ENCODE measurements around the gene UNC5CL. TPM values are rescaled to one million over a fixed set of nuclear protein-coding genes. Genes with fewer than 3 reads are reported as not detected.

The UNC5CL gene
- total RNA-seq, 5 donors from 2014 or later (not counting 1 experiment from before 2014, with no cell fraction given): 4.3 to 7.3 (median 5.5) TPM

DNA sequence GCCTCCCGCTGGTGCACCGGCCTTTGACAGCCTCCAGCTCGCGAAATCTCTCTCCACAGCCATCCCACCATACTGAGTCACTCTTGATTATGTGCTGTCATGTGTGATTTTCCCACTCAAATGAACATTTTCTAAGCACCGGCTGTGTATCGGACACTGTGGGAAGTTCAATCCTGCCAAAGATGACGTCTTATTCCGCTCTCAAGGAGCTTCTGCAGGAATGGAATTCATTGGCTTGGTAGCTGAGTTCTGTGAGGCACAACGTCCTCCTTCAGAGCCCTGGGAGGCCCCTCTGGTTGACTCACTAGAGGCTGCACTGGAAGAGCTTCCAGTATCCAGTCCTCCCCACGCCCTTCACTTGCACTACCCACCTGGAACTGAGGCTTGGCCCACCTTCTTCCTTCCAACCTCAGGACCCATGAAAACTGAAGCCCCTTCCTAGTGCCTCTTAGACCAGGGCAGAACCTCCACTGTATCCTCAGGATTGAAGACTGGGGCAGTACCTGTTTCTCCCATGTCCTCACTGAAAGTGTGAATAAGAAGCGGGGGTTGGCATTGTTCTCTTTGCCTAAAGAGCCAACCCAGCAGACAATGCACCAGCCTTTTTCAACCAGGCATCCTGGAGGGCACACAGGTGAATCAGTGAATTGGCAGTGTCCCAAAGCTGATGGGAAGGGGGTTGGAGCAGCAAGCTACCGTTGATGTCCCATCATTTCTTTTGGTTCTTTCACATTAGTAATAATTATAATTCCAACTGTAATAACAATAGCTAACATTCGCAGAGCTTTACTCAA is 1.7 kb downstream of the UNC5CL start:
- no peak overlapping the region for H3K4me3 Mint-ChIP-seq
- H3K4me1 ChIP-seq (ENCODE audit: control insufficient read depth in 1 of 2, extremely low read depth in 1 of 2, insufficient read depth in 2 of 2, low read length in 2 of 2): no peaks in the 10 kb centered on the region
- WGBS (ENCODE audit: insufficient coverage): 83% methylated on average over 5 of the region's 13 CpGs

DNA sequence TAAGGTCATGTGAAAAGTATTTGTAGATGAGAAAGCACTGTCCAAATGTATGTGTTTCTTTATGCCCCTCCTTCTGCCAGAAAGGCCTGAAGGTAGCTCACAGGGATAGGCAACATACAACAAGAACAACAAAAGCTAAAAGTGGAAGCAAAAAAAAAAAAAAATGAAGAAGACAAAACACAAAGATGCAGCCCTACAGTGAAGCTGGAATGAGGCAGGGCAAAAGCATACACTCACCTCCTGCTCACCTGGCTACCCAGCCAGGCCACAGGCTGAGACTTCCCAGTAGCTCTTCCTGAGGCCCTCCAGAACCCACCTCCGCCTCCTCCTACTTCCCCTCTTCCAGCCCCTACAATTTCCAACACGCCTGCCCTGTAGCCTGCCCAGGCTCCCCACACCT is 2.4 kb downstream of the UNC5CL start:
- H3K36me3 Mint-ChIP-seq: peaks cover 3% of the 10 kb centered on the region
- no peak overlapping the region for H3K27ac Mint-ChIP-seq
- no peaks in the 10 kb centered on the region for H3K9me3 Mint-ChIP-seq
- Histone ChIP-seq H3K36me3 (ENCODE audit: control insufficient read depth in 2 of 2, extremely low read depth in 1 of 2, insufficient read depth in 1 of 2, low read length in 1 of 2) (no peaks in the 10 kb centered on the region), H3K27ac (ENCODE audit: low read length) (no peak overlapping the region), H3K4me1 (ENCODE audit: control insufficient read depth in 1 of 2, extremely low read depth in 1 of 2, insufficient read depth in 2 of 2, low read length in 2 of 2) (no peaks in the 10 kb centered on the region), H3K9me3 (no peaks in the 10 kb centered on the region), H3K4me3 (ENCODE audit: control insufficient read depth in 1 of 2, extremely low read depth in 1 of 2, low read length in 1 of 2) (no peak overlapping the region), H3K27me3 (replicated peaks in 1 of 2; ENCODE audit: control insufficient read depth in 2 of 2, extremely low read depth in 1 of 2, insufficient read depth in 2 of 2, low read length in 1 of 2) (no peaks in the 10 kb centered on the region)
- DNase-seq: no peak
- ChIA-PET CTCF (interaction anchor here (0.6 to 1.3 kb wide), 3 partner anchors 38 to 1367 kb away, joined by 3 to 5 read pairs (median 5); no protein-coding TSS in a partner anchor), POLR2A (interaction anchor here in 1 of 2 donors (0.6 kb wide), 1 partner anchor 25 kb away, joined by 7 read pairs; no protein-coding TSS in a partner anchor)
- WGBS (ENCODE audit: insufficient coverage): 85% methylated on average over 2 of the region's 2 CpGs
- no peaks in the 10 kb centered on the region for H3K4me1 Mint-ChIP-seq
- H3K4me3 Mint-ChIP-seq: no peak overlapping the region
- no peak for ATAC-seq (replicated peaks in 1 of 4)
- no peaks in the 10 kb centered on the region for H3K27me3 Mint-ChIP-seq

More for the DNA sequence above, 1.7 kb downstream of the UNC5CL start:
- ATAC-seq (replicated peaks in 1 of 4): no peak
- ChIA-PET CTCF (interaction anchor here in 1 of 2 donors (1.2 kb wide), 1 partner anchor 22 kb away, joined by 4 read pairs; no protein-coding TSS in a partner anchor), POLR2A (no interaction called here)
- Histone ChIP-seq H3K27me3 (replicated peaks in 1 of 2; ENCODE audit: control insufficient read depth in 2 of 2, extremely low read depth in 1 of 2, insufficient read depth in 2 of 2, low read length in 1 of 2) (no peaks in the 10 kb centered on the region), H3K4me3 (ENCODE audit: control insufficient read depth in 1 of 2, extremely low read depth in 1 of 2, low read length in 1 of 2) (no peak overlapping the region), H3K36me3 (ENCODE audit: control insufficient read depth in 2 of 2, extremely low read depth in 1 of 2, insufficient read depth in 1 of 2, low read length in 1 of 2) (no peaks in the 10 kb centered on the region), H3K27ac (ENCODE audit: low read length) (no peak overlapping the region), H3K9me3 (no peaks in the 10 kb centered on the region)
- H3K27me3 Mint-ChIP-seq: no peaks in the 10 kb centered on the region
- H3K4me1 Mint-ChIP-seq: no peaks in the 10 kb centered on the region
- no peak for DNase-seq
- no peak overlapping the region for H3K27ac Mint-ChIP-seq
- peaks cover 7% of the 10 kb centered on the region for H3K36me3 Mint-ChIP-seq
- H3K9me3 Mint-ChIP-seq: no peaks in the 10 kb centered on the region

DNA sequence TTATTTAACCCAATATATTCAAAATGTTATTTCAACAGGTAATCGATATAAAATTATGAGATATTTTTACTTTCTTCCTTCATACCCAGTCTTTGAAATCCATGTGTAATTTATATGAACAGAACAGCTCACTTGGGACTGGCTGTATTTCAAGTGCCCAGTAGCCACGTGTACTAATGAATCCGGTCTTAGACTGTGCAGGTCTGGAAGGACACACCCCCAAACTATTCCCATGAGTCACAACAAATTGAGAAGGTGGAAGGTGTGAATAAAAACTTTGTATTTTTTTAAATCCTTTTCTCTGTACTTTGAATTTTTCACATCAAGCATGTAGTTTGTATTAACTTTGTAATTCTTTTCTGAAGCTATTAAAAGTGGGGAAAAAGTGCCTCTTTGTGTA is 2.8 kb downstream of the UNC5CL start:
- no peaks in the 10 kb centered on the region for H3K27me3 Mint-ChIP-seq
- H3K9me3 ChIP-seq: no peaks in the 10 kb centered on the region
- no peak overlapping the region for H3K4me3 Mint-ChIP-seq
- ATAC-seq (replicated peaks in 1 of 4) (no peak), DNase-seq (no peak)
- CTCF ChIA-PET: interaction anchor here (0.6 to 1.3 kb wide), 3 partner anchors 38 to 1368 kb away, joined by 3 to 5 read pairs (median 5); no protein-coding TSS in a partner anchor
- no peak overlapping the region for H3K27ac Mint-ChIP-seq
- no peaks in the 10 kb centered on the region for H3K4me1 Mint-ChIP-seq
- H3K36me3 ChIP-seq (ENCODE audit: control insufficient read depth in 2 of 2, extremely low read depth in 1 of 2, insufficient read depth in 1 of 2, low read length in 1 of 2): no peaks in the 10 kb centered on the region
- POLR2A ChIA-PET: interaction anchor here in 1 of 2 donors (0.6 kb wide), 1 partner anchor 25 kb away, joined by 7 read pairs; no protein-coding TSS in a partner anchor
- H3K4me3 ChIP-seq (ENCODE audit: control insufficient read depth in 1 of 2, extremely low read depth in 1 of 2, low read length in 1 of 2): no peak overlapping the region
- H3K27me3 ChIP-seq (replicated peaks in 1 of 2; ENCODE audit: control insufficient read depth in 2 of 2, extremely low read depth in 1 of 2, insufficient read depth in 2 of 2, low read length in 1 of 2): no peaks in the 10 kb centered on the region
- H3K4me1 ChIP-seq (ENCODE audit: control insufficient read depth in 1 of 2, extremely low read depth in 1 of 2, insufficient read depth in 2 of 2, low read length in 2 of 2): no peaks in the 10 kb centered on the region
- no CpG with 5 or more reads among the region's 3 CpGs for WGBS (ENCODE audit: insufficient coverage)
- no peaks in the 10 kb centered on the region for H3K9me3 Mint-ChIP-seq
- peaks cover 3% of the 10 kb centered on the region for H3K36me3 Mint-ChIP-seq
- no peak overlapping the region for H3K27ac ChIP-seq (ENCODE audit: low read length)

DNA sequence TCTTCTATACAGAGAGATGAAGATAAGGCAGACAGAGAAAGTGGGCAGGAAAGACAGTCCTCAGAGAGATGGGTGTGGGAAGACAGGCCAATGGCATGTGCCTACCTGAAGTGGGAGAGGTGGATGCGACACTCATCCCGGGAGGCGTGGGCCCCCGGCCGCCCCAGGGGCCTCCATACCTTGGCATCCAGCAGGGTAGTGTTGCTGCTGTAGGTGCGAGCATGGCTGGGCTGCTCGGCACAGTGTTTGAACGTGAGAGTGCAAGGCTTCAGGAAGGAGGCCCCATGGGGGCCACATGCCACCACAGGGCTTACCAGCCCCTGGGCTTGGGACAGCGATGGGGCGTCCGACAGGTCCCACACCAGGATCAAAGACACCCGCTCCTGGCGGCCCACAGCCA is 5.2 kb downstream of the UNC5CL start:
- H3K36me3 Mint-ChIP-seq: peaks cover 3% of the 10 kb centered on the region
- DNase-seq: no peak
- H3K9me3 Mint-ChIP-seq: no peaks in the 10 kb centered on the region
- Histone ChIP-seq H3K36me3 (ENCODE audit: control insufficient read depth in 2 of 2, extremely low read depth in 1 of 2, insufficient read depth in 1 of 2, low read length in 1 of 2) (no peaks in the 10 kb centered on the region), H3K4me1 (ENCODE audit: control insufficient read depth in 1 of 2, extremely low read depth in 1 of 2, insufficient read depth in 2 of 2, low read length in 2 of 2) (peaks cover 2 to 6% of the 10 kb centered on the region in 2 experiments), H3K9me3 (no peaks in the 10 kb centered on the region), H3K27me3 (replicated peaks in 1 of 2; ENCODE audit: control insufficient read depth in 2 of 2, extremely low read depth in 1 of 2, insufficient read depth in 2 of 2, low read length in 1 of 2) (no peaks in the 10 kb centered on the region), H3K4me3 (ENCODE audit: control insufficient read depth in 1 of 2, extremely low read depth in 1 of 2, low read length in 1 of 2) (no peak overlapping the region), H3K27ac (ENCODE audit: low read length) (no peak overlapping the region)
- ATAC-seq (replicated peaks in 1 of 4): no peak
- H3K4me3 Mint-ChIP-seq: no peak overlapping the region
- no peaks in the 10 kb centered on the region for H3K27me3 Mint-ChIP-seq
- POLR2A ChIA-PET: no interaction called here
- H3K27ac Mint-ChIP-seq: no peak overlapping the region
- peaks cover 6 to 8% (median 8%) of the 10 kb centered on the region in 3 donors for H3K4me1 Mint-ChIP-seq
- 92% methylated on average over 13 of the region's 13 CpGs for WGBS (ENCODE audit: insufficient coverage)
- CTCF ChIA-PET: no interaction called here

DNA sequence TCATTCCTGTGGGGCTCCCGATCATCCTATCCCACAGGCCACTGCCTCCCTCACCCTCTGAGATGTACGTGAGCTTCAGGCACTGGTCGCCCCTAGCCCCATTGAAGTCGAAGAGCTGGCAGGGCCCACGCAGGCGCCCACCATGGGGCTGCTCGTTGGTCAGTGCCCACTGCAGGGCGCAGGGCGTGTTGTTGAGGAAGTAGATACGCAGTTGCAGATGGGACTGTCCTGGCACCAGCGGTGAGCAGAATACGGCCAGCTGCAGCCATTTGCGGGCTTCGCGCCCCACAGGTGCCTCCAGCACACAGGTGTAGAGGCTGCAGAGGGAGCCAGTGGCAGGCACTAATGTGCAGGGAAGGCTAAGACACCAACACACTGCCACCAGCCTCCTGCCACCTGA is 6.2 kb downstream of the UNC5CL start:
- no peaks in the 10 kb centered on the region for H3K27me3 ChIP-seq (replicated peaks in 1 of 2; ENCODE audit: control insufficient read depth in 2 of 2, extremely low read depth in 1 of 2, insufficient read depth in 2 of 2, low read length in 1 of 2)
- Mint-ChIP-seq H3K4me1 (peaks cover 12 to 16% (median 13%) of the 10 kb centered on the region in 3 donors), H3K36me3 (peaks cover 3% of the 10 kb centered on the region), H3K9me3 (no peaks in the 10 kb centered on the region), H3K4me3 (no peak overlapping the region), H3K27ac (no peak overlapping the region), H3K27me3 (no peaks in the 10 kb centered on the region)
- CTCF ChIA-PET: no interaction called here
- 94% methylated on average over 14 of the region's 15 CpGs for WGBS (ENCODE audit: insufficient coverage)
- H3K36me3 ChIP-seq (ENCODE audit: control insufficient read depth in 2 of 2, extremely low read depth in 1 of 2, insufficient read depth in 1 of 2, low read length in 1 of 2): no peaks in the 10 kb centered on the region
- ATAC-seq (replicated peaks in 1 of 4): no peak
- H3K4me1 ChIP-seq (ENCODE audit: control insufficient read depth in 1 of 2, extremely low read depth in 1 of 2, insufficient read depth in 2 of 2, low read length in 2 of 2): peaks cover 7 to 15% of the 10 kb centered on the region in 2 experiments
- no peak overlapping the region for H3K4me3 ChIP-seq (ENCODE audit: control insufficient read depth in 1 of 2, extremely low read depth in 1 of 2, low read length in 1 of 2)
- POLR2A ChIA-PET: no interaction called here
- H3K9me3 ChIP-seq: no peaks in the 10 kb centered on the region
- H3K27ac ChIP-seq (ENCODE audit: low read length): no peak overlapping the region
- no peak for DNase-seq

DNA sequence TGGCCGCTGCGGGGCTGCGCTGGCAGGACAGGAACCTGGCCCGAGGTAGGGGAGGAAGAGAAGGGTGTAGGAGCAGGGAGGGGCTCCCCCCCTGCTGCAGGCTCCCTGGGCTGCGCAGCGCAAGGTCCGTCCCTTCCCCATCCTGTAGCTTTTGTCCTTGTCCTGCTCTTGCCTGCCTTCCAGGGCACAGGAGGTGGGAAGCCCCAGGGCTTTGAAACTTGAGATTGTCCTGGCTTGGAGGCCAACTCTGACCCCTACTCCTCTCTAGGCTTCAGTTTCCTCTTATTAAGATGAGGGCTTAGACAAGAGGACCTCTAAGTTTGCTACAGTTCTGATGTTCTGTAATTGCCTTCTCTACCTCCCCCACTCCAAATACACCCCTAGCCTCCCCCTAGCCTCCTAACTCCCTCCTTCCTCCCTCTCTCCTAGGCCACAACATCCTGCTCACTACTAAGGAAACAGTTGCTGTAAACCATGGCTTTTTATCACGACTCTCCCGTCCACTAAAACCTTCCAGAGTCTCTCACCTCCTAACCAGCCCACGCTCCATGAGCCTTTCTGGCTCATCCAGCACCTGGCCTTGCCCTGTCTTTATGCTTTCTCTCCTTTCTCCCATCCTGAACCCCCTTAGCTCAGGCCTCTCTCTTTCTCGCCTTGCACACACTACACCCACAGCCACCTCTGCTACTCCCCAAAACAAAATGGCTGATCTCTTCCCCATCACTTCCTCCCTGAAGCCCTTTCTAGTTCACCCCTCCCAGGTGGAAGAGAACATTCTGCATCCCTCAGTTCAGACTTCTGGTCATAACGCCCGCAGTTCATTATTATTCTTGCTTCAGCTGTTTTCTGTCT is 10.2 kb downstream of the UNC5CL start:
- WGBS (ENCODE audit: insufficient coverage): 75% methylated on average over 7 of the region's 13 CpGs
- Histone ChIP-seq H3K27me3 (replicated peaks in 1 of 2; ENCODE audit: control insufficient read depth in 2 of 2, extremely low read depth in 1 of 2, insufficient read depth in 2 of 2, low read length in 1 of 2) (no peaks in the 10 kb centered on the region), H3K9me3 (no peaks in the 10 kb centered on the region), H3K36me3 (ENCODE audit: control insufficient read depth in 2 of 2, extremely low read depth in 1 of 2, insufficient read depth in 1 of 2, low read length in 1 of 2) (no peaks in the 10 kb centered on the region), H3K4me1 (ENCODE audit: control insufficient read depth in 1 of 2, extremely low read depth in 1 of 2, insufficient read depth in 2 of 2, low read length in 2 of 2) (peaks cover 12 to 22% of the 10 kb centered on the region in 2 experiments), H3K27ac (ENCODE audit: low read length) (peak overlapping the region; percentile 60), H3K4me3 (ENCODE audit: control insufficient read depth in 1 of 2, extremely low read depth in 1 of 2, low read length in 1 of 2) (peak overlapping the region; percentile 68 to 75)
- Mint-ChIP-seq H3K27me3 (no peaks in the 10 kb centered on the region), H3K9me3 (no peaks in the 10 kb centered on the region), H3K27ac (peak overlapping the region; percentile 72 to 83), H3K4me1 (peaks cover 23 to 26% (median 23%) of the 10 kb centered on the region in 3 donors), H3K4me3 (peak overlapping the region; percentile 78 to 84 (median 81)), H3K36me3 (no peaks in the 10 kb centered on the region)
- ChIA-PET CTCF (interaction anchor here (0.5 to 1.9 kb wide), 9 partner anchors 10 to 1675 kb away, joined by 3 to 7 read pairs (median 4); partner anchors contain the start of genes NFYA (in 1 of the 2) and OARD1 (in 1 of the 2)), POLR2A (interaction anchor here (0.5 to 1.0 kb wide), 3 partner anchors 34 to 438 kb away, joined by 3 to 8 read pairs (median 4); no protein-coding TSS in a partner anchor)
- ATAC-seq (replicated peaks in 1 of 4) (peak; percentile 4 to 58 (median 52)), DNase-seq (peak in 2 of 35 experiments; percentile 6 to 19)
